Measurements from ENCODE around the gene RBM47.

RBM47 gene

DNA sequence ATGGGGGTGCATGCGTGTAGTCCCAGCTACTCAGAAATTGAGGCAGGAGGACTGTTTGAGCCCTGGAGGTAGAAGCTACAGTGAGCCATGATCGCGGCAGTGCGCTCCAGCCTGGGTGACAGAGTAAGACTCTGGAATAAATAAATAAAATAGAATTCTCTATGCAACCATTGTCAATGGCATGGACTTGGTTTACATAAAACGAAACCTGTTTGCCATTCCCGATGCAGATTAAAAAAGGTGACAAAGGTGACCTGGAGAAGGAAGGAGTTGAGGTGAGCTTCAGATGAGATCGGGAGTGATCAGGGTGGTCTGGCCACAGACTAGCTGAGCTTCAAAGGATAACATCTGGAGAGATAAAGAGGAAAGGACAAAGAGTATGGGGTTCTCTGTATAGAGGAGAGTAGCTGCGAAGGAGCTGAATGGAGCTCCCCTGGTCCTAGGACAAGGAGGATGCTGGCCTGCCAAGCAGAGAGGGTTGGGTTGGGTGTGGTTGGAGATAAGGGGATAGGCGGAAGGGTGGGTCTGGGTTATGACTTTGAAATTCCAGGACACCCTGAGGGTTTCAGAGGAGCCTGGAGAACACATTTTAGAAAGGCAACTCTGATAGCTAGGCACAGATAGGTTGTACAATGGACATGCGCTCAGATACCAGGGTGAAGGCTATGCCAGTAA lies 98.6 kb downstream of the RBM47 start:
- no peaks in the 10 kb centered on the region for H3K9me3 ChIP-seq (ENCODE audit: control insufficient read depth, low read length)
- H3K23ac ChIP-seq (ENCODE audit: low read length in 2 of 2) = no peak overlapping the region
- H2AK5ac ChIP-seq (ENCODE audit: low read length, severe bottlenecking) = no peak overlapping the region
- H3K36me3 ChIP-seq (ENCODE audit: control insufficient read depth in 1 of 2, insufficient read depth in 2 of 2, low read depth in 1 of 2, low read length in 2 of 2) = no peaks in the 10 kb centered on the region
- no peak overlapping the region for H2AFZ ChIP-seq (ENCODE audit: low read depth, low read length)
- no peak overlapping the region for H3K4ac ChIP-seq (ENCODE audit: low read depth in 1 of 2, low read length in 2 of 2)
- H4K91ac ChIP-seq (ENCODE audit: low read length) = no peak overlapping the region
- no peaks in the 10 kb centered on the region for H3K79me1 ChIP-seq (replicated peaks; ENCODE audit: low read length, poor library complexity, severe bottlenecking)
- H3K4me3 ChIP-seq (ENCODE audit: insufficient read depth in 1 of 2, low read depth in 1 of 2, low read length in 2 of 2) = no peak overlapping the region
- no peak overlapping the region for H3K18ac ChIP-seq (ENCODE audit: low read depth in 1 of 2, low read length in 2 of 2)
- no peaks in the 10 kb centered on the region for H3K4me1 ChIP-seq (ENCODE audit: control insufficient read depth, insufficient read depth, low read depth, low read length)
- no peaks in the 10 kb centered on the region for H3K27me3 ChIP-seq (ENCODE audit: control insufficient read depth in 1 of 2, insufficient read depth in 1 of 2, low read length in 2 of 2)
- H3K9ac ChIP-seq (ENCODE audit: low read length) = no peak overlapping the region
- H2BK5ac ChIP-seq (ENCODE audit: low read depth, low read length, poor library complexity, severe bottlenecking) = no peak overlapping the region
- no peak overlapping the region for H2BK120ac ChIP-seq (ENCODE audit: low read depth, low read length)
- H2BK12ac ChIP-seq (ENCODE audit: low read length in 2 of 2) = no peak overlapping the region
- DNase-seq = no peak
- no peak overlapping the region for H4K8ac ChIP-seq (ENCODE audit: low read length)
- H3K4me2 ChIP-seq (ENCODE audit: low read length, poor library complexity, severe bottlenecking) = no peak overlapping the region
- H3K14ac ChIP-seq (ENCODE audit: low read length in 2 of 2) = no peak overlapping the region
- H3K27ac ChIP-seq (ENCODE audit: low read length, poor library complexity, severe bottlenecking) = no peak overlapping the region
- H2BK15ac ChIP-seq (ENCODE audit: low read depth, poor library complexity, severe bottlenecking) = no peak overlapping the region
- WGBS = 91% methylated on average over 9 of the region's 10 CpGs

GRCh38 chr4:40526741-40527140 lies 102.9 kb downstream of the RBM47 start:
- Histone ChIP-seq H2BK120ac (ENCODE audit: low read depth, low read length) (no peak overlapping the region), H4K91ac (ENCODE audit: low read length) (no peak overlapping the region), H2BK15ac (ENCODE audit: low read depth, poor library complexity, severe bottlenecking) (no peak overlapping the region), H2BK12ac (ENCODE audit: low read length in 2 of 2) (no peak overlapping the region), H2BK5ac (ENCODE audit: low read depth, low read length, poor library complexity, severe bottlenecking) (no peak overlapping the region), H3K27me3 (ENCODE audit: control insufficient read depth in 1 of 2, insufficient read depth in 1 of 2, low read length in 2 of 2) (no peaks in the 10 kb centered on the region), H3K4me1 (ENCODE audit: control insufficient read depth, insufficient read depth, low read depth, low read length) (peaks cover 2% of the 10 kb centered on the region), H4K8ac (ENCODE audit: low read length) (no peak overlapping the region), H3K23ac (ENCODE audit: low read length in 2 of 2) (no peak overlapping the region), H3K27ac (ENCODE audit: low read length, poor library complexity, severe bottlenecking) (no peak overlapping the region), H3K14ac (ENCODE audit: low read length in 2 of 2) (no peak overlapping the region), H2AFZ (ENCODE audit: low read depth, low read length) (no peak overlapping the region), H3K79me1 (replicated peaks; ENCODE audit: low read length, poor library complexity, severe bottlenecking) (no peaks in the 10 kb centered on the region), H2AK5ac (ENCODE audit: low read length, severe bottlenecking) (peak overlapping the region; percentile 68), H3K9me3 (ENCODE audit: control insufficient read depth, low read length) (no peaks in the 10 kb centered on the region), H3K4me3 (ENCODE audit: insufficient read depth in 1 of 2, low read depth in 1 of 2, low read length in 2 of 2) (no peak overlapping the region), H3K18ac (ENCODE audit: low read depth in 1 of 2, low read length in 2 of 2) (no peak overlapping the region), H3K36me3 (ENCODE audit: control insufficient read depth in 1 of 2, insufficient read depth in 2 of 2, low read depth in 1 of 2, low read length in 2 of 2) (no peaks in the 10 kb centered on the region), H3K4ac (ENCODE audit: low read depth in 1 of 2, low read length in 2 of 2) (no peak overlapping the region), H3K9ac (ENCODE audit: low read length) (peak overlapping the region; percentile 85), H3K4me2 (ENCODE audit: low read length, poor library complexity, severe bottlenecking) (no peak overlapping the region)
- WGBS = 100% methylated on average over 1 of the region's 1 CpG
- DNase-seq = peak; percentile 47

GRCh38 chr4:40525752-40526598 lies 103.7 kb downstream of the RBM47 start:
- Histone ChIP-seq H3K18ac (ENCODE audit: low read depth in 1 of 2, low read length in 2 of 2) (peak overlapping the region; percentile 25 to 76), H3K4me3 (ENCODE audit: insufficient read depth in 1 of 2, low read depth in 1 of 2, low read length in 2 of 2) (peak overlapping the region in 1 of 2 experiments; percentile 45), H3K23ac (ENCODE audit: low read length in 2 of 2) (no peak overlapping the region), H3K4ac (ENCODE audit: low read depth in 1 of 2, low read length in 2 of 2) (peak overlapping the region; percentile 13 to 46), H4K8ac (ENCODE audit: low read length) (peak overlapping the region; percentile 70), H3K4me1 (ENCODE audit: control insufficient read depth, insufficient read depth, low read depth, low read length) (peaks cover 2% of the 10 kb centered on the region), H2BK12ac (ENCODE audit: low read length in 2 of 2) (no peak overlapping the region), H3K79me1 (replicated peaks; ENCODE audit: low read length, poor library complexity, severe bottlenecking) (no peaks in the 10 kb centered on the region), H2BK120ac (ENCODE audit: low read depth, low read length) (peak overlapping the region; percentile 39), H3K36me3 (ENCODE audit: control insufficient read depth in 1 of 2, insufficient read depth in 2 of 2, low read depth in 1 of 2, low read length in 2 of 2) (no peaks in the 10 kb centered on the region), H3K27ac (ENCODE audit: low read length, poor library complexity, severe bottlenecking) (peak overlapping the region; percentile 17), H2AK5ac (ENCODE audit: low read length, severe bottlenecking) (peak overlapping the region; percentile 68), H3K27me3 (ENCODE audit: control insufficient read depth in 1 of 2, insufficient read depth in 1 of 2, low read length in 2 of 2) (no peaks in the 10 kb centered on the region), H3K14ac (ENCODE audit: low read length in 2 of 2) (no peak overlapping the region), H2BK5ac (ENCODE audit: low read depth, low read length, poor library complexity, severe bottlenecking) (peak overlapping the region; percentile 59), H3K4me2 (ENCODE audit: low read length, poor library complexity, severe bottlenecking) (no peak overlapping the region), H3K9ac (ENCODE audit: low read length) (peak overlapping the region; percentile 85), H2BK15ac (ENCODE audit: low read depth, poor library complexity, severe bottlenecking) (peak overlapping the region; percentile 21), H2AFZ (ENCODE audit: low read depth, low read length) (no peak overlapping the region), H3K9me3 (ENCODE audit: control insufficient read depth, low read length) (no peaks in the 10 kb centered on the region), H4K91ac (ENCODE audit: low read length) (peak overlapping the region; percentile 41)
- WGBS = 54% methylated on average over 8 of the region's 8 CpGs
- DNase-seq = peak; percentile 90

GRCh38 chr4:40524366-40525041 lies 105.2 kb downstream of the RBM47 start:
- no peak overlapping the region for H4K8ac ChIP-seq (ENCODE audit: low read length)
- no peak overlapping the region for H2AK5ac ChIP-seq (ENCODE audit: low read length, severe bottlenecking)
- DNase-seq = no peak
- H3K4me3 ChIP-seq (ENCODE audit: insufficient read depth in 1 of 2, low read depth in 1 of 2, low read length in 2 of 2) = no peak overlapping the region
- WGBS = 97% methylated on average over 10 of the region's 11 CpGs
- no peak overlapping the region for H2BK15ac ChIP-seq (ENCODE audit: low read depth, poor library complexity, severe bottlenecking)
- H4K91ac ChIP-seq (ENCODE audit: low read length) = no peak overlapping the region
- no peaks in the 10 kb centered on the region for H3K9me3 ChIP-seq (ENCODE audit: control insufficient read depth, low read length)
- no peaks in the 10 kb centered on the region for H3K36me3 ChIP-seq (ENCODE audit: control insufficient read depth in 1 of 2, insufficient read depth in 2 of 2, low read depth in 1 of 2, low read length in 2 of 2)
- H2AFZ ChIP-seq (ENCODE audit: low read depth, low read length) = no peak overlapping the region
- no peak overlapping the region for H3K14ac ChIP-seq (ENCODE audit: low read length in 2 of 2)
- H2BK120ac ChIP-seq (ENCODE audit: low read depth, low read length) = no peak overlapping the region
- no peak overlapping the region for H3K4me2 ChIP-seq (ENCODE audit: low read length, poor library complexity, severe bottlenecking)
- no peak overlapping the region for H3K9ac ChIP-seq (ENCODE audit: low read length)
- H3K4me1 ChIP-seq (ENCODE audit: control insufficient read depth, insufficient read depth, low read depth, low read length) = peaks cover 2% of the 10 kb centered on the region
- no peaks in the 10 kb centered on the region for H3K79me1 ChIP-seq (replicated peaks; ENCODE audit: low read length, poor library complexity, severe bottlenecking)
- no peak overlapping the region for H3K27ac ChIP-seq (ENCODE audit: low read length, poor library complexity, severe bottlenecking)
- H3K4ac ChIP-seq (ENCODE audit: low read depth in 1 of 2, low read length in 2 of 2) = no peak overlapping the region
- H2BK5ac ChIP-seq (ENCODE audit: low read depth, low read length, poor library complexity, severe bottlenecking) = no peak overlapping the region
- no peak overlapping the region for H3K18ac ChIP-seq (ENCODE audit: low read depth in 1 of 2, low read length in 2 of 2)
- no peak overlapping the region for H3K23ac ChIP-seq (ENCODE audit: low read length in 2 of 2)
- no peak overlapping the region for H2BK12ac ChIP-seq (ENCODE audit: low read length in 2 of 2)
- H3K27me3 ChIP-seq (ENCODE audit: control insufficient read depth in 1 of 2, insufficient read depth in 1 of 2, low read length in 2 of 2) = no peaks in the 10 kb centered on the region
